ENCODE measurements around the gene NCK2.

DNA sequence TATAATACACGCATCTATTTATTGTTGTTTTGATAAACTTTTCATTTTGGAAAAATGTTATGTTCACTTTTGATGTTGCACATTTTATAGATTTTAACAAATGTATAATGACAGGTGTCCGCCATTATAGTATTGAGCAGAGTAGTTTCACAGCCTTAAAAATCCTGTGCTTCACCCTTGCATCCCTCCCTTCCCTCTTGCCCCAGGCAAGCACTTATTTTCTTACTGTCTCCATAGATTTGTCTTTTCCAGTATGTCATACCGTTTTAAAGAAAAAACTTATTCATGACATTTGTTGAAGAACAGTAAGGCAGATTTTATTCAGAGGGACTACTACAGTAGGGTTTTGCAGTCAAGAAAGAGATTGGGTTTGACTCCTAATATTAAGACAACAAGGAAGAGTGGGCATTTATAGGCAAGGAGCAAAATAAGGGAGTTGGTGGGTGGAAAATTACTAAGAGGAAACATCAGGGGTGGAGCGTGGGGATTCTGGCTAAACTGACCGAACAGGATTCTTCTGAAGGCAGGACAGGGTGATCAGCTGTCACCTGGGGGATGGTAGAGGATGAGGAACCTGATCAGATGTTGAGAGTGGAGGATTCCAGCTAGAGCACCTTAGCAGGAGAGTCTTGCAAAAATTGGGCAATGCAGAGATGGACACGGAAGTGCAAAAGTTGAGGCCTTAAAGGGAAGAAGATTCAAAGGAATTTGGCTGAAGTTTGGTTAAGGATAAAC is 108.8 kb downstream of the NCK2 start:
- TF ChIP-seq, protein P1, sequence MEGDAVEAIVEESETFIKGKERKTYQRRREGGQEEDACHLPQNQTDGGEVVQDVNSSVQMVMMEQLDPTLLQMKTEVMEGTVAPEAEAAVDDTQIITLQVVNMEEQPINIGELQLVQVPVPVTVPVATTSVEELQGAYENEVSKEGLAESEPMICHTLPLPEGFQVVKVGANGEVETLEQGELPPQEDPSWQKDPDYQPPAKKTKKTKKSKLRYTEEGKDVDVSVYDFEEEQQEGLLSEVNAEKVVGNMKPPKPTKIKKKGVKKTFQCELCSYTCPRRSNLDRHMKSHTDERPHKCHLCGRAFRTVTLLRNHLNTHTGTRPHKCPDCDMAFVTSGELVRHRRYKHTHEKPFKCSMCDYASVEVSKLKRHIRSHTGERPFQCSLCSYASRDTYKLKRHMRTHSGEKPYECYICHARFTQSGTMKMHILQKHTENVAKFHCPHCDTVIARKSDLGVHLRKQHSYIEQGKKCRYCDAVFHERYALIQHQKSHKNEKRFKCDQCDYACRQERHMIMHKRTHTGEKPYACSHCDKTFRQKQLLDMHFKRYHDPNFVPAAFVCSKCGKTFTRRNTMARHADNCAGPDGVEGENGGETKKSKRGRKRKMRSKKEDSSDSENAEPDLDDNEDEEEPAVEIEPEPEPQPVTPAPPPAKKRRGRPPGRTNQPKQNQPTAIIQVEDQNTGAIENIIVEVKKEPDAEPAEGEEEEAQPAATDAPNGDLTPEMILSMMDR (conservative IDR thresholded peaks at IDR 0.05; ENCODE audit: low read depth, low read length), result no peak
- TF ChIP-seq EZH2phosphoT487 (IDR thresholded peaks at IDR 0.05; ENCODE audit: borderline replicate concordance, low read length) (no peak), EZH2 (IDR thresholded peaks at IDR 0.05; ENCODE audit: low read length, unreplicated experiment) (no peak)
